SK-N-SH treated with all-trans-retinoic acid at 6 μM for 48 hours (cell line): Measurements from ENCODE around the gene MAOA.

Experiments used
- ATAC-seq: fragments of 200-7000 bp; cut with Tn5 transposase; 3 replicates; pipeline ENCODE4 v1.9.1; 2020; ENCODE audit warnings: mild to moderate bottlenecking, moderate library complexity
- BACH2 ChIP-seq: fragments of 250-450 bp; sonication (Bioruptor Pico); IDR thresholded peaks from 2 replicates; pipeline ENCODE4 v1.9.0; 2021; ENCODE audit warnings: mild to moderate bottlenecking, borderline replicate concordance
- CSDC2 ChIP-seq: fragments of 250-450 bp; sonication (Bioruptor Pico); IDR thresholded peaks from 2 replicates; pipeline ENCODE4 v1.5.0; 2020; ENCODE audit warnings: mild to moderate bottlenecking, moderate library complexity
- ESRRG ChIP-seq: fragments of 250-450 bp; sonication (Bioruptor Pico); IDR thresholded peaks from 2 replicates; pipeline ENCODE4 v1.6.1; 2021; ENCODE audit warnings: mild to moderate bottlenecking
- GLIS3 ChIP-seq: fragments of 250-450 bp; sonication (Bioruptor Pico); IDR thresholded peaks from 2 replicates; pipeline ENCODE4 v1.5.0; 2020; ENCODE audit warnings: mild to moderate bottlenecking, moderate library complexity
- ISL1 ChIP-seq: fragments of 250-450 bp; sonication (Bioruptor Pico); IDR thresholded peaks from 2 replicates; pipeline ENCODE4 v2.1.2; 2022; ENCODE audit warnings: mild to moderate bottlenecking, moderate library complexity
- OSR1 ChIP-seq: fragments of 250-450 bp; sonication (Bioruptor Pico); IDR thresholded peaks from 2 replicates; pipeline ENCODE4 v1.8.0; 2022; ENCODE audit warnings: moderate library complexity, mild to moderate bottlenecking, inconsistent platforms
- PPARA ChIP-seq: fragments of 250-450 bp; sonication (Bioruptor Pico); IDR thresholded peaks from 2 replicates; pipeline ENCODE4 v1.5.0; 2020; ENCODE audit warnings: mild to moderate bottlenecking, borderline replicate concordance
- RARB ChIP-seq: fragments of 250-450 bp; sonication (Bioruptor Pico); IDR thresholded peaks from 2 replicates; pipeline ENCODE4 v1.8.0; 2021; ENCODE audit warnings: mild to moderate bottlenecking, moderate library complexity
- SNAI2 ChIP-seq: fragments of 250-450 bp; sonication (Bioruptor Pico); IDR thresholded peaks from 2 replicates; pipeline ENCODE4 v1.5.0; 2020; ENCODE audit warnings: mild to moderate bottlenecking, moderate library complexity
- TCF4 ChIP-seq: fragments of 250-450 bp; sonication (Bioruptor Pico); IDR thresholded peaks from 2 replicates; pipeline ENCODE4 v1.8.0; 2021; ENCODE audit warnings: mild to moderate bottlenecking, moderate library complexity, borderline replicate concordance
- TOX ChIP-seq: fragments of 250-450 bp; sonication (Bioruptor Pico); IDR thresholded peaks from 2 replicates; pipeline ENCODE4 v1.8.0; 2021; ENCODE audit warnings: mild to moderate bottlenecking, moderate library complexity, borderline replicate concordance
- ZC3H10 ChIP-seq: fragments of 250-450 bp; sonication (Bioruptor Pico); IDR thresholded peaks from 2 replicates; pipeline ENCODE4 v1.5.1; 2021; ENCODE audit warnings: mild to moderate bottlenecking, moderate library complexity
- ZFP3 ChIP-seq: fragments of 250-450 bp; sonication (Bioruptor Pico); IDR thresholded peaks from 2 replicates; pipeline ENCODE4 v1.5.0; 2020; ENCODE audit warnings: mild to moderate bottlenecking, moderate library complexity
- ZFP30 ChIP-seq: fragments of 450-650 bp; formaldehyde crosslinking; IDR thresholded peaks from 2 replicates; pipeline ENCODE4 v1.5.0; 2022; ENCODE audit warnings: mild to moderate bottlenecking, moderate library complexity
- ZNF565 ChIP-seq: fragments of 450-650 bp; formaldehyde crosslinking; conservative IDR thresholded peaks from 2 replicates; pipeline ENCODE4 v1.5.0; 2020; ENCODE audit warnings: low read depth, mild to moderate bottlenecking, moderate library complexity
- ZNF70 ChIP-seq: fragments of 450-650 bp; formaldehyde crosslinking; IDR thresholded peaks from 2 replicates; pipeline ENCODE4 v1.5.0; 2020; ENCODE audit warnings: mild to moderate bottlenecking, moderate library complexity
- ZNF8 ChIP-seq: fragments of 450-650 bp; formaldehyde crosslinking; IDR thresholded peaks from 2 replicates; pipeline ENCODE4 v1.5.0; 2020; ENCODE audit warnings: mild to moderate bottlenecking, moderate library complexity
- TF ChIP-seq, protein P1 (sequence below): fragments of 250-450 bp; sonication (Bioruptor Pico); IDR thresholded peaks from 2 replicates; pipeline ENCODE4 v1.8.0; 2021; ENCODE audit warnings: low read depth, mild to moderate bottlenecking, moderate library complexity, borderline replicate concordance
- TF ChIP-seq, protein P2 (sequence below): fragments of 250-450 bp; sonication (Bioruptor Pico); IDR thresholded peaks from 2 replicates; pipeline ENCODE4 v1.5.1; 2021; ENCODE audit warnings: mild to moderate bottlenecking, moderate library complexity
- TF ChIP-seq, protein P3 (sequence below): fragments of 250-450 bp; sonication (Bioruptor Pico); IDR thresholded peaks from 2 replicates; pipeline ENCODE4 v1.8.0; 2020; ENCODE audit warnings: mild to moderate bottlenecking, moderate library complexity, borderline replicate concordance
- TF ChIP-seq, protein P4 (sequence below): fragments of 250-450 bp; sonication (Bioruptor Pico); IDR thresholded peaks from 2 replicates; pipeline ENCODE4 v1.5.0; 2020; ENCODE audit warnings: mild to moderate bottlenecking, moderate library complexity
- TF ChIP-seq, protein P5 (sequence below): fragments of 250-450 bp; sonication (Bioruptor Pico); IDR thresholded peaks from 2 replicates; pipeline ENCODE4 v1.5.1; 2020; ENCODE audit warnings: low read depth, mild to moderate bottlenecking, moderate library complexity

Gene MAOA

DNA sequence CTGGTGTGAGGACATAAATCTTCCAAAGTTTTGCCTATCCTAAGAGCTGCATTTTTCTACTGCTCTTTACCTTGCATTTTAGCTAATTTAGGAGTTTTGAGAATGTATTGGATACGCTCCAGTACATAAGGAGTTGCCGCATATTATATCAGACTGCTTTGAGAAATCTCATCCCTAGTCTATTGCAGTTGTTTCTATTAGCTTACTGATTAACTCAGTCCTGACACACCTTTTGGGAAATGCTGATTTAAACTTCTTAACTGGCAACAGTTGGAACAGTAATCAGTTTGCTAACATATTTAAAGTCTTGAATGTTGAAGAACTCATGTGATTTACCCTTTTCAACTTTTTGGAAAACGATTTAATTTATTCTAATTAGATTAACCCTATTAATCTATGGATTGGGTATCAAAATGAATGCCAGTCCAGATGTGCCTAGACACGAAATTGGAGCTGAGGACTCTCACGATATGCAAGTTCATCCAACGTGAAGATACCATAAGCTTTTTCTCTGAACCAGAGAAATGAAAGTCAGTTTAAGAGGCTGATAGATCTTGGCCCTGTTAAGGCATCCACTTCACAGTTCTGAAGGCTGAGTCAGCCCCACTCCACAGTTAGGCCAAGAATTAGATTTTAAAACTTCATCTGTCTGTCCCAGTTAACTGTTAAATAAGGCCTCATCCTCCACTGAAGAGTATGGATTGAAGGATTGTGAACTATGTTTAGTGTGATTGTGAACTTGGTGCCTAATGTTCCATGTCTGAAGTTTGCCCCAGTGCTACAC, 90.0 kb downstream of the MAOA start (continued):
- TF ChIP-seq SNAI2 (no peak), GLIS3 (CRISPR knock-in tag) (no peak), TCF4 (no peak), ESRRG (no peak), OSR1 (CRISPR knock-in tag) (no peak), ZFP30 (CRISPR knock-in tag) (no peak), RARB (no peak)
- TF ChIP-seq, protein P1, sequence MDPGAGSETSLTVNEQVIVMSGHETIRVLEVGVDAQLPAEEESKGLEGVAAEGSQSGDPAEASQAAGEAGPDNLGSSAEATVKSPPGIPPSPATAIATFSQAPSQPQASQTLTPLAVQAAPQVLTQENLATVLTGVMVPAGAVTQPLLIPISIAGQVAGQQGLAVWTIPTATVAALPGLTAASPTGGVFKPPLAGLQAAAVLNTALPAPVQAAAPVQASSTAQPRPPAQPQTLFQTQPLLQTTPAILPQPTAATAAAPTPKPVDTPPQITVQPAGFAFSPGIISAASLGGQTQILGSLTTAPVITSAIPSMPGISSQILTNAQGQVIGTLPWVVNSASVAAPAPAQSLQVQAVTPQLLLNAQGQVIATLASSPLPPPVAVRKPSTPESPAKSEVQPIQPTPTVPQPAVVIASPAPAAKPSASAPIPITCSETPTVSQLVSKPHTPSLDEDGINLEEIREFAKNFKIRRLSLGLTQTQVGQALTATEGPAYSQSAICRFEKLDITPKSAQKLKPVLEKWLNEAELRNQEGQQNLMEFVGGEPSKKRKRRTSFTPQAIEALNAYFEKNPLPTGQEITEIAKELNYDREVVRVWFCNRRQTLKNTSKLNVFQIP (CRISPR knock-in tag): no peak

DNA sequence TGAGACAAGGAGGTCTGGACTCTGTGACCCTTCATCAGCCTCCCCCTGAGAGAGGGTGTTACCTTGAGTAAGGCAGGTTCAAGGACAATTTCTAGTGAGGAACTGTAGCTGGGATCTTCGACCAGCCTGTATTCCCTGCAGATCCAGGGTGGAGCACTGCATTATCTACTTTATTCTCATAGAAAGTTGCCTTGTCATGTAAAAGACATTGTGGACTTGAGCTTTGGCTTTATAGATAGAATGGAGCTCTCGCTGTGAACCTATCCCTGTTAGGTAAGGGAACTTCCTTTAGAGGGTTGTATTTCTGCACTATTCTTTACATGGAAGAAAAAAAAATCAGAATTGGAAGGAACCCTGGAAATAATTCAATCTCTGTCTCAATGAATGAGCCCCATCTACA, 91.4 kb downstream of the MAOA start:
- TF ChIP-seq RARB: no peak
- no peak for ATAC-seq

DNA sequence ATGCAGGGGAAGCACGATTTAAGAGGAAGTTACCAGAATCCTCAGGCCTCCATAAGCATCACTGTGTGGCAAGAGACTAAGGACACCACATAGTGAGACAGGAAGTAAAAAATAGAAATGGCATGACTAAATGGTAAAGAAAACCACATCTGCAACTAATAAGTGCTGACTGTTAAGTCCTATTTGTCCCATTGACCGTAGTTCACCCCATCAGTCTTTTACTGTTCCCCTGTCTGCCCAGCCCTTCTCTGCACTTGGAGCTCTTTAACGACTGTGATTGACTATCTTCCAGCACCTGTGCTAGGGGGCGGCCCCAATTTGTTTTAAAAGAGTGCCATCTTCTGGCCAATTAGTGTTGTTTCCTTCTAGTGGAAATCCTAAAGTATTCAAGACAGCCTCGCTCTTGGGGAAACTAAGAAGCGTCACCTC, 94.2 kb downstream of the MAOA start:
- ATAC-seq: peak; percentile 88
- TF ChIP-seq, protein P2, sequence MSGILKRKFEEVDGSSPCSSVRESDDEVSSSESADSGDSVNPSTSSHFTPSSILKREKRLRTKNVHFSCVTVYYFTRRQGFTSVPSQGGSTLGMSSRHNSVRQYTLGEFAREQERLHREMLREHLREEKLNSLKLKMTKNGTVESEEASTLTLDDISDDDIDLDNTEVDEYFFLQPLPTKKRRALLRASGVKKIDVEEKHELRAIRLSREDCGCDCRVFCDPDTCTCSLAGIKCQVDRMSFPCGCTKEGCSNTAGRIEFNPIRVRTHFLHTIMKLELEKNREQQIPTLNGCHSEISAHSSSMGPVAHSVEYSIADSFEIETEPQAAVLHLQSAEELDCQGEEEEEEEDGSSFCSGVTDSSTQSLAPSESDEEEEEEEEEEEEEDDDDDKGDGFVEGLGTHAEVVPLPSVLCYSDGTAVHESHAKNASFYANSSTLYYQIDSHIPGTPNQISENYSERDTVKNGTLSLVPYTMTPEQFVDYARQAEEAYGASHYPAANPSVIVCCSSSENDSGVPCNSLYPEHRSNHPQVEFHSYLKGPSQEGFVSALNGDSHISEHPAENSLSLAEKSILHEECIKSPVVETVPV (CRISPR knock-in tag): no peak
- no peak for TF ChIP-seq BACH2 (CRISPR knock-in tag)
- TF ChIP-seq, protein P3, sequence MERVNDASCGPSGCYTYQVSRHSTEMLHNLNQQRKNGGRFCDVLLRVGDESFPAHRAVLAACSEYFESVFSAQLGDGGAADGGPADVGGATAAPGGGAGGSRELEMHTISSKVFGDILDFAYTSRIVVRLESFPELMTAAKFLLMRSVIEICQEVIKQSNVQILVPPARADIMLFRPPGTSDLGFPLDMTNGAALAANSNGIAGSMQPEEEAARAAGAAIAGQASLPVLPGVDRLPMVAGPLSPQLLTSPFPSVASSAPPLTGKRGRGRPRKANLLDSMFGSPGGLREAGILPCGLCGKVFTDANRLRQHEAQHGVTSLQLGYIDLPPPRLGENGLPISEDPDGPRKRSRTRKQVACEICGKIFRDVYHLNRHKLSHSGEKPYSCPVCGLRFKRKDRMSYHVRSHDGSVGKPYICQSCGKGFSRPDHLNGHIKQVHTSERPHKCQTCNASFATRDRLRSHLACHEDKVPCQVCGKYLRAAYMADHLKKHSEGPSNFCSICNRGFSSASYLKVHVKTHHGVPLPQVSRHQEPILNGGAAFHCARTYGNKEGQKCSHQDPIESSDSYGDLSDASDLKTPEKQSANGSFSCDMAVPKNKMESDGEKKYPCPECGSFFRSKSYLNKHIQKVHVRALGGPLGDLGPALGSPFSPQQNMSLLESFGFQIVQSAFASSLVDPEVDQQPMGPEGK (CRISPR knock-in tag): no peak
- no peak for TF ChIP-seq ZNF565 (CRISPR knock-in tag)
- no peak for TF ChIP-seq RARB
- no peak for TF ChIP-seq TOX
- no peak for TF ChIP-seq OSR1 (CRISPR knock-in tag)
- TF ChIP-seq, protein P4, sequence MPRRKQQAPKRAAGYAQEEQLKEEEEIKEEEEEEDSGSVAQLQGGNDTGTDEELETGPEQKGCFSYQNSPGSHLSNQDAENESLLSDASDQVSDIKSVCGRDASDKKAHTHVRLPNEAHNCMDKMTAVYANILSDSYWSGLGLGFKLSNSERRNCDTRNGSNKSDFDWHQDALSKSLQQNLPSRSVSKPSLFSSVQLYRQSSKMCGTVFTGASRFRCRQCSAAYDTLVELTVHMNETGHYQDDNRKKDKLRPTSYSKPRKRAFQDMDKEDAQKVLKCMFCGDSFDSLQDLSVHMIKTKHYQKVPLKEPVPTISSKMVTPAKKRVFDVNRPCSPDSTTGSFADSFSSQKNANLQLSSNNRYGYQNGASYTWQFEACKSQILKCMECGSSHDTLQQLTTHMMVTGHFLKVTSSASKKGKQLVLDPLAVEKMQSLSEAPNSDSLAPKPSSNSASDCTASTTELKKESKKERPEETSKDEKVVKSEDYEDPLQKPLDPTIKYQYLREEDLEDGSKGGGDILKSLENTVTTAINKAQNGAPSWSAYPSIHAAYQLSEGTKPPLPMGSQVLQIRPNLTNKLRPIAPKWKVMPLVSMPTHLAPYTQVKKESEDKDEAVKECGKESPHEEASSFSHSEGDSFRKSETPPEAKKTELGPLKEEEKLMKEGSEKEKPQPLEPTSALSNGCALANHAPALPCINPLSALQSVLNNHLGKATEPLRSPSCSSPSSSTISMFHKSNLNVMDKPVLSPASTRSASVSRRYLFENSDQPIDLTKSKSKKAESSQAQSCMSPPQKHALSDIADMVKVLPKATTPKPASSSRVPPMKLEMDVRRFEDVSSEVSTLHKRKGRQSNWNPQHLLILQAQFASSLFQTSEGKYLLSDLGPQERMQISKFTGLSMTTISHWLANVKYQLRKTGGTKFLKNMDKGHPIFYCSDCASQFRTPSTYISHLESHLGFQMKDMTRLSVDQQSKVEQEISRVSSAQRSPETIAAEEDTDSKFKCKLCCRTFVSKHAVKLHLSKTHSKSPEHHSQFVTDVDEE: no peak
- TF ChIP-seq PPARA: no peak
- no peak for TF ChIP-seq GLIS3 (CRISPR knock-in tag)
- TF ChIP-seq, all 23 proteins: peak for 0

DNA sequence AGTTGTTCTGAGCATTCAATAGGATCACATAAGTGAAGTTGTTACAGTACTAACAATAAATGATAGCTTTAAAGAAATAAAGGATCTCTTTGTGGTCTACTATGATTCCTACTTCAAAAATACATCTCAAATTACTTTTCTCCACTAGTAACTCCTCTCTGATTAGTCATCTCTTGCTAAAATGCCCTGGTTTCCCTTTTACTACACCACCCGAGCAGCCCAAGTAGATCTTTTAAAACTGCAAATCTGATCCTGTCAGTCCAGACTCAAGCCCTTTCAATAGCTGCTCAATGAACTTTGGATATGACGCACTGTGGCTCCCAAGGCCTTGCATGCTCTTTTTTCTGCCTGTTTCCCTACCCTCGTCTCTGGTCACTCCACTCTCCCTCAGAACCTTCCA, 97.5 kb downstream of the MAOA start:
- TF ChIP-seq ZC3H10 (CRISPR knock-in tag) (no peak), ISL1 (CRISPR knock-in tag) (no peak), OSR1 (CRISPR knock-in tag) (no peak), ZNF565 (CRISPR knock-in tag) (no peak), ZNF70 (CRISPR knock-in tag) (no peak), TCF4 (no peak), GLIS3 (CRISPR knock-in tag) (no peak), ZNF8 (CRISPR knock-in tag) (no peak), BACH2 (CRISPR knock-in tag) (no peak), ESRRG (no peak)
- no peak for ATAC-seq

DNA sequence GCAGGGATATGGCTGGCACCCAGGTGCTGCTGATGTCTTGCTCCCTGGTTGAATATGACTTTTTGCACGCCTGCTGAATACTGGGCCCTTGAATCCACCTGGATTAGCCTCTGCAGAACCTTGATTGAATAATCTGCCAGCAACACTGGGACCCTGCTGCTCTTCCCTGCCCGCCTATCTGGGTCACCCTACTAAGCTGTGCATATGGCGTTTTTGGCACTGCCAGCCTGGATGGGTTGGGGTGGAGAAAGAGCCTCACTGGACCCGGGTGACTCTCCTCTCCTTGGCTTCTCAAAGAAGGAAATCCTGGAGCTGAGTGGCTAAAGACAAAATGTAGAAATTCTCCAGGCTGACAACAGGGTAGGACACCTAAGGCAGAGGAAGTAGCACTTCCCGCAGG, 100.0 kb downstream of the MAOA start:
- ATAC-seq: no peak
- TF ChIP-seq, protein P5, sequence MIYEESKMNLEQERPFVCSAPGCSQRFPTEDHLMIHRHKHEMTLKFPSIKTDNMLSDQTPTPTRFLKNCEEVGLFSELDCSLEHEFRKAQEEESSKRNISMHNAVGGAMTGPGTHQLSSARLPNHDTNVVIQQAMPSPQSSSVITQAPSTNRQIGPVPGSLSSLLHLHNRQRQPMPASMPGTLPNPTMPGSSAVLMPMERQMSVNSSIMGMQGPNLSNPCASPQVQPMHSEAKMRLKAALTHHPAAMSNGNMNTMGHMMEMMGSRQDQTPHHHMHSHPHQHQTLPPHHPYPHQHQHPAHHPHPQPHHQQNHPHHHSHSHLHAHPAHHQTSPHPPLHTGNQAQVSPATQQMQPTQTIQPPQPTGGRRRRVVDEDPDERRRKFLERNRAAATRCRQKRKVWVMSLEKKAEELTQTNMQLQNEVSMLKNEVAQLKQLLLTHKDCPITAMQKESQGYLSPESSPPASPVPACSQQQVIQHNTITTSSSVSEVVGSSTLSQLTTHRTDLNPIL: no peak
- TF ChIP-seq TCF4 (no peak), GLIS3 (CRISPR knock-in tag) (no peak), BACH2 (CRISPR knock-in tag) (no peak), ZFP30 (CRISPR knock-in tag) (no peak), CSDC2 (no peak), ZNF565 (CRISPR knock-in tag) (no peak), ESRRG (no peak), ZC3H10 (CRISPR knock-in tag) (no peak), RARB (no peak), ZFP3 (CRISPR knock-in tag) (no peak)
- TF ChIP-seq, protein P4: no peak
- TF ChIP-seq, all 23 proteins: peak for 0
